Esophagus squamous epithelium (tissue), 4 donors: ENCODE measurements around the gene L3MBTL1.

ENCODE experiments used
- POLR2A ChIP-seq, 4 donors: fragments of 450-650 bp; IDR thresholded peaks; one replicate each; pipeline ENCODE4 v1.6.1; 2017; ENCODE audit warnings: antibody characterized with exemption in 4 of 4, mild to moderate bottlenecking in 4 of 4, moderate library complexity in 3 of 4
- TF ChIP-seq, protein P1 (sequence below), 6 experiments: fragments of 450-650 bp in 4 of 6; fragments of 200-600 bp in 2 of 6; sonication (generic) in 2 of 6; IDR thresholded peaks; one replicate each; pipeline ENCODE4 v1.5.1; 2016 to 2019; ENCODE audit warnings: antibody characterized with exemption in 6 of 6, mild to moderate bottlenecking in 4 of 6, moderate library complexity in 4 of 6

DNA sequence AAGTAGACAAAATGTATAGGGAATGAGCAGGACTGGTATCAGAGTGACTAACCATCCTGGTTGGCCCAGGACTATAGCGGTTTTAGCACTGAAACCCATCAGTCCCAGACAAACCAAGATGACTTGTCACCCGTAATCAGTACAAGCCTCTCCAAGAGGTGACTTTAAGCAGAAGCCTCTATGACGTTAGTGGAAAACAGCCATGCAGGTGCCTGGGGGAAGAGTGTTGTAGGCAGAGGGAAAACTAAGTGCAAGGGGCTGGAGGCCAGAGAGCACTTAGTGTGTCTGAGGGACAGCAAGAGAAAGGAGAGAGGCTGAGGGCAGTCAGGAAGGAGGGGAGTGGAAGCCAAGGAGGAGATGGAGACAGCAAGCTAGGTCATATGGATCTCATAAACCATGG lies 53.5 kb downstream of the L3MBTL1 start:
- TF ChIP-seq, protein P1, sequence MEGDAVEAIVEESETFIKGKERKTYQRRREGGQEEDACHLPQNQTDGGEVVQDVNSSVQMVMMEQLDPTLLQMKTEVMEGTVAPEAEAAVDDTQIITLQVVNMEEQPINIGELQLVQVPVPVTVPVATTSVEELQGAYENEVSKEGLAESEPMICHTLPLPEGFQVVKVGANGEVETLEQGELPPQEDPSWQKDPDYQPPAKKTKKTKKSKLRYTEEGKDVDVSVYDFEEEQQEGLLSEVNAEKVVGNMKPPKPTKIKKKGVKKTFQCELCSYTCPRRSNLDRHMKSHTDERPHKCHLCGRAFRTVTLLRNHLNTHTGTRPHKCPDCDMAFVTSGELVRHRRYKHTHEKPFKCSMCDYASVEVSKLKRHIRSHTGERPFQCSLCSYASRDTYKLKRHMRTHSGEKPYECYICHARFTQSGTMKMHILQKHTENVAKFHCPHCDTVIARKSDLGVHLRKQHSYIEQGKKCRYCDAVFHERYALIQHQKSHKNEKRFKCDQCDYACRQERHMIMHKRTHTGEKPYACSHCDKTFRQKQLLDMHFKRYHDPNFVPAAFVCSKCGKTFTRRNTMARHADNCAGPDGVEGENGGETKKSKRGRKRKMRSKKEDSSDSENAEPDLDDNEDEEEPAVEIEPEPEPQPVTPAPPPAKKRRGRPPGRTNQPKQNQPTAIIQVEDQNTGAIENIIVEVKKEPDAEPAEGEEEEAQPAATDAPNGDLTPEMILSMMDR (IDR thresholded peaks at IDR 0.05) = no peak
- TF ChIP-seq POLR2A (IDR thresholded peaks at IDR 0.05) = no peak
